GM19238 (cell line): Measurements from ENCODE around the gene AKAP8.
"Not testable (repeated sequence)": the region's sequence is repeated elsewhere in the genome, so short reads cannot be mapped to it uniquely, and the experiment has no call there.

ENCODE experiments used
- DNase-seq: peaks from one replicate; pipeline ENCODE4 v3.0.0; 2011; ENCODE audit warnings: low spot score; ENCODE audit not compliant: insufficient read length

The AKAP8 gene

GRCh38 chr19:15404097-15404779 is 24.7 kb upstream of the AKAP8 start:
- DNase-seq: no peak

- DNase-seq: no peak
These were observed 23.6 kb upstream of the AKAP8 start for GRCh38 chr19:15403151-15403531.

GRCh38 chr19:15402411-15403150 is 23.0 kb upstream of the AKAP8 start:
- no peak for DNase-seq

- no peak for DNase-seq
These were observed 21.8 kb upstream of the AKAP8 start for GRCh38 chr19:15401397-15401710.

GRCh38 chr19:15400521-15401396 is 21.2 kb upstream of the AKAP8 start:
- no peak for DNase-seq

GRCh38 chr19:15399635-15400034 is 20.0 kb upstream of the AKAP8 start:
- no peak for DNase-seq

GRCh38 chr19:15399234-15399515 is 19.6 kb upstream of the AKAP8 start:
- DNase-seq: no peak

GRCh38 chr19:15398501-15399233 is 19.1 kb upstream of the AKAP8 start:
- DNase-seq: no peak

- no peak for DNase-seq
These were observed 18.2 kb upstream of the AKAP8 start for GRCh38 chr19:15397782-15398181.

GRCh38 chr19:15397236-15397635 is 17.6 kb upstream of the AKAP8 start:
- DNase-seq: no peak

GRCh38 chr19:15396436-15396835 is 16.8 kb upstream of the AKAP8 start:
- no peak for DNase-seq

- DNase-seq: not testable (repeated sequence)
These were observed 15.7 kb upstream of the AKAP8 start for GRCh38 chr19:15395251-15395650.

GRCh38 chr19:15394426-15394825 is 14.8 kb upstream of the AKAP8 start:
- DNase-seq: no peak

- DNase-seq: no peak
These were observed 14.4 kb upstream of the AKAP8 start for GRCh38 chr19:15393963-15394362.

GRCh38 chr19:15390814-15391213 is 11.2 kb upstream of the AKAP8 start:
- DNase-seq: no peak

GRCh38 chr19:15381864-15382263 is 2.3 kb upstream of the AKAP8 start:
- no peak for DNase-seq

GRCh38 chr19:15381429-15381828 is 1.8 kb upstream of the AKAP8 start:
- DNase-seq: no peak

- peak; percentile 39 for DNase-seq
These were observed 536 bp upstream of the AKAP8 start for GRCh38 chr19:15379999-15380647.

GRCh38 chr19:15378534-15379082 is 979 bp downstream of the AKAP8 start:
- peak; percentile 75 for DNase-seq

GRCh38 chr19:15374796-15375440 is 4.7 kb downstream of the AKAP8 start:
- no peak for DNase-seq
